Psoas muscle (tissue), 8 donors: ENCODE data around the gene MYO18A. TPM values are rescaled to one million over a fixed set of nuclear protein-coding genes. Genes with fewer than 3 reads are reported as not detected.

Source experiments
- ATAC-seq, 4 donors: fragments of 200-7000 bp; cut with Tn5 transposase; one replicate each; pipeline ENCODE4 v1.9.1; 2020; ENCODE audit warnings: moderate library complexity in 3 of 4, mild to moderate bottlenecking in 2 of 4
- DNase-seq, 2 donors: peaks; one replicate each; pipeline ENCODE4 v3.0.0-alpha.2; 2020
- H3K27ac ChIP-seq: fragments of 200-600 bp; one replicate; pipeline ENCODE4 v1.8.0; 2022
- H3K27me3 ChIP-seq, 3 donors: fragments of 200-600 bp in 1 of 3; one replicate each; pipeline versions ENCODE4 v1.6.1 to v1.8.0; 2013 to 2022; ENCODE audit warnings: low read length in 2 of 3, mild to moderate bottlenecking in 2 of 3, moderate library complexity in 1 of 3; ENCODE audit not compliant: insufficient read depth in 3 of 3
- H3K36me3 ChIP-seq, 2 donors: fragments of 200-600 bp in 1 of 2; one replicate each; pipeline versions ENCODE4 v1.6.1 to v1.8.0; 2013 to 2022; ENCODE audit warnings: low read depth in 1 of 2, mild to moderate bottlenecking in 1 of 2, moderate library complexity in 1 of 2; ENCODE audit not compliant: insufficient read depth in 1 of 2
- H3K4me1 ChIP-seq: fragments of 200-600 bp; one replicate; pipeline ENCODE4 v1.8.0; 2022
- H3K4me3 ChIP-seq: fragments of 200-600 bp; one replicate; pipeline ENCODE4 v1.8.0; 2022; ENCODE audit warnings: mild to moderate bottlenecking
- H3K9me3 ChIP-seq: fragments of 200-600 bp; one replicate; pipeline ENCODE4 v1.8.0; 2022
- WGBS, 3 donors: extraction: QIAGEN DNeasy Blood & Tissue Kit; methylation state at CpG; one replicate each; pipeline versions ENCODE4 v1.1.6 to v1.1.7; 2013; 5-methylcytosine and 5-hydroxymethylcytosine counted together
- intact Hi-C, 2 donors: fragments of 100-400 bp; cut with DNase I; formaldehyde crosslinking; loops; one replicate each; pipeline versions ENCODE4 v1.11.0 to v1.14.2; 2022
- polyA plus RNA-seq, 3 donors: library from polyadenylated mRNA; stranded (reverse); fragments of 200-250 nt; gene quantifications; one replicate each; pipeline ENCODE4 v1.2.3, GENCODE V29; 2013
- total RNA-seq, 4 donors: library from RNA; stranded (reverse); fragmentation: NEBNext Ultra II Directional in 2 of 4; extraction: Animal tissue kit (Norgen Biotek cat#: 25700) in 2 of 4; gene quantifications; one replicate each; pipeline versions ENCODE4 v1.2.1 to v1.2.4, GENCODE V29; 2021 to 2023
- TF ChIP-seq, protein P1 (sequence below): fragments of 200-600 bp; IDR thresholded peaks from one replicate; pipeline ENCODE4 v1.8.0; 2022; ENCODE audit warnings: antibody characterized with exemption
- donor health status: healthy with polysubstance abuse.
- donor health status: DM: no; HTN: no; CAD: no; lungs with moderate emphysema.
- donor health status: Bipolar disorder and iron deficiency.
- donor health status: healthy.
- donor health status: DM: yes; HTN: yes; CAD: no.
- donor health status: DM: no; HTN: no; CAD: no.
- donor health status: DM: no; HTN: no; CAD: no.
- donor health status: DM: yes; HTN: yes; CAD: no.

Gene MYO18A
- total and polyA plus RNA-seq, 7 donors: 142 to 1,274 (median 770) TPM

DNA sequence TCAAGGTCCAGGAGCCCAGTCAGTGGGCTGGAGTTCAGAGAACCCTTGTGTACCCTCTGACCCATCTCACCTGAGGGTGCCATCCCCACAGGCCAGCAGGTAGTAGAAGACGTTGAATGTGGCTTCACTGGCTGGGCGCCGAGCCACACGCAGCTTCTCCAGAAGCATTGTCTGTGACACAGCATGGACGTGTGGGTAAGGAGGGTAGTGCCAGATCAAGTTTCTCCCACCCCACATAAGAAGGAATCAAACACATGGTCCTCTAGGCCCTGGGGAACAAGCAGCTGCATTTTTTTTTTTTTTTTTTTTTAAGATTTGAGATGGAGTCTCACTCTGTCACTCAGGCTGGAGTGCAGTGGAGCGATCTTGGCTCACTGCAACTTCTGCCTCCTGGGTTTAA, 60.9 kb downstream of the MYO18A start:
- H3K27me3 ChIP-seq: no peaks in the 10 kb centered on the region
- no peak overlapping the region for H3K4me3 ChIP-seq
- DNase-seq: no peak
- 61 to 78% (median 64%) methylated on average over 6 of the region's 6 CpGs for WGBS, 3 donors
- peaks cover 18% of the 10 kb centered on the region for H3K4me1 ChIP-seq
- no peaks in the 10 kb centered on the region for H3K9me3 ChIP-seq
- peaks cover 13 to 98% of the 10 kb centered on the region in 2 donors for H3K36me3 ChIP-seq
- intact Hi-C loops: loop anchor here (10.0 kb wide), 1 partner anchor 394 kb away; the partner anchor contains the start of genes NEK8 (in 2 of the 2) and TLCD1 (in 2 of the 2)
- no peak overlapping the region for H3K27ac ChIP-seq
- no peak for ATAC-seq
- TF ChIP-seq, protein P1, sequence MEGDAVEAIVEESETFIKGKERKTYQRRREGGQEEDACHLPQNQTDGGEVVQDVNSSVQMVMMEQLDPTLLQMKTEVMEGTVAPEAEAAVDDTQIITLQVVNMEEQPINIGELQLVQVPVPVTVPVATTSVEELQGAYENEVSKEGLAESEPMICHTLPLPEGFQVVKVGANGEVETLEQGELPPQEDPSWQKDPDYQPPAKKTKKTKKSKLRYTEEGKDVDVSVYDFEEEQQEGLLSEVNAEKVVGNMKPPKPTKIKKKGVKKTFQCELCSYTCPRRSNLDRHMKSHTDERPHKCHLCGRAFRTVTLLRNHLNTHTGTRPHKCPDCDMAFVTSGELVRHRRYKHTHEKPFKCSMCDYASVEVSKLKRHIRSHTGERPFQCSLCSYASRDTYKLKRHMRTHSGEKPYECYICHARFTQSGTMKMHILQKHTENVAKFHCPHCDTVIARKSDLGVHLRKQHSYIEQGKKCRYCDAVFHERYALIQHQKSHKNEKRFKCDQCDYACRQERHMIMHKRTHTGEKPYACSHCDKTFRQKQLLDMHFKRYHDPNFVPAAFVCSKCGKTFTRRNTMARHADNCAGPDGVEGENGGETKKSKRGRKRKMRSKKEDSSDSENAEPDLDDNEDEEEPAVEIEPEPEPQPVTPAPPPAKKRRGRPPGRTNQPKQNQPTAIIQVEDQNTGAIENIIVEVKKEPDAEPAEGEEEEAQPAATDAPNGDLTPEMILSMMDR: no peak

DNA sequence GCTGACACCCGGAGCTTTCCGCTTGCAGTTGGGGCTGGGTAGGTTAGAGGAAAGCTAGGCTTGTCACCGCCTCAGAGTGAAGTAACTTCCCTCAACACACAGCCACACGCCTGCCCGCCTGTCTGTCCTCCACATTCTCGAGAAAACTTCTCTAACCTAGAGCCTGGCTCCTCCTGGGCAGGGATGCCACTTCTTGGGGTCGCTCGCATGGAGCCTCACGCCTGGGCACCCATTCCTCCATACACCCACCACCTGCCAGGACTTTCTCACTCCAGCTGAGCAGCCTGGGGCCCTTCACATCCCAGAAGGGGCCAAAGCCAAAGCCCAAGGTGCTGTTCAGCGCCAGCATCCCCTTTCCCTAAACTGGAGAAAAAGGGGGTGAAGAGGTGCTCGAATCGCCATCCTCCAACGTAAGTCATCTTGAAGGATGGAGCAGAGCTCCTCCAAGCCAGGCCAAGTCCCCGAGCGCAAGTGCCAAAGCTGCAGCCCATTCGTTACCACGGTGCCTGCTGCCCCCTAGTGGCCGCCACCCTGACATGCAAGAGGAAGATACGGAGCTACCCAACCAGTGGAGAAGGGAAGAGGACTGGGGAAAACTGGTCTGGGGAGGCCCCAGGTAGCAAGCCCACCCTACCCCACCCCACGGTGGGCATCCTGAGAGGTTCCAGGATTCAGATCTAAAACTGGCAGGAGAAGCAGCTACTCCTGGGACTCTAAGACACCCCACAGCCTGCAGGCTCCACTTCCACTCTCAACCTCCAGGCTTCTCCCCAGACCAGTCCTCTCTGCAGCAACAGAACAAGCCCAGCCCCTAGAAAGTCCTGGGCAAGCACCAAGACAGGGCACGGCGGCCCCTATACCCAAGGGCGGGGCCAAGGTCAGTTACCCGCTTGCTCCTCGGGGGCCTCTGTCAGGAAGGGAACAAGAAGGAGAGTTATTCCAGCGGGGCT, 63.1 kb downstream of the MYO18A start:
- Histone ChIP-seq H3K27me3 (no peaks in the 10 kb centered on the region), H3K36me3 (peaks cover 9 to 90% of the 10 kb centered on the region in 2 donors), H3K4me1 (peaks cover 40% of the 10 kb centered on the region), H3K4me3 (no peak overlapping the region), H3K9me3 (no peaks in the 10 kb centered on the region), H3K27ac (no peak overlapping the region)
- DNase-seq (peak; percentile 84 to 93), ATAC-seq (peak; percentile 25 to 61 (median 52))
- WGBS, 3 donors: 49 to 51% (median 49%) methylated on average over 25 to 26 of the region's 26 CpGs
- TF ChIP-seq, protein P1: peak; percentile 94
- intact Hi-C loops: loop anchor here (2.0 to 10.0 kb wide), 3 partner anchors 150 to 392 kb away; partner anchors contain the start of genes NEK8 (in 2 of the 2) and TLCD1 (in 2 of the 2)

DNA sequence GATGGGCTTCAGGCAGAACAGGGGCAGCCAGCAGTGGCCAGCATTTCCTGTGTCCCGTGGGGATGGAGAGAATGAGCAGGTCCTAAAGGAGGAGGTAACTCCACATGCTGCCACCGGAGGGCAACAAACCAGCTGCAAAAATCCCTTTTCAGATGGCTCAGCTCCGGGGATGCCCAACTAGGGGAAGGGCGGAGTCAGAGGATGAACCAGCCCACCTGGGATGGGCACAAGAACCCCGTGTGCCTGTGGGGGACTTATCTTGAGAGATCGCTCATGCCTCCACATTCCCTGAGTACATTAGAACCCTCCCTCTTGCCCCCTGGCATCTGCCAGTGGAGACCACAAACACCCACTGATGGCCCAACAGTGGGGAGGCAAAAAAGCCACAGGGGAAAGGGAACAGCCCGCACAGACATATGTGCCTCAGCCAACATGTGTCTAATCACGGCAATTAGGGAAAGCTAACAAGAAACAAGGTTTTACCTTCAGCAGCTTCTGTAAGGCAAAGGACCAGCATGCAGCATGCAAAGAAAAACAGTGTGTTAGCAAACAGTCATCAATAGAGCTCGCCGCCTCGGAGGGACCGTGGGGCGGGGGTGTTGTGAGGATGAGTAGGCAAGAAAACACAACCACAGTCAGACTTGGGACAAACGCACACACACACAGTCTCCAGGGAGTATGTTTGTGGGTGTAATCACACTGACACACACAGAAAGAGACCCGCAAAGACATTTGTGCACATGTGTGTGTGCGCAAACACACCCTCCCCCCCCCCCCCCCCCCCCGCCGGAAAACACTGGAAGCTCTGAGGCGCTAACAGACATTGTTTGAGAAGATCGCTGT, 64.0 kb downstream of the MYO18A start:
- intact Hi-C loops: loop anchor here (2.0 to 10.0 kb wide), 3 partner anchors 149 to 391 kb away; partner anchors contain the start of genes NEK8 (in 2 of the 2) and TLCD1 (in 2 of the 2)
- Histone ChIP-seq H3K36me3 (peaks cover 3 to 87% of the 10 kb centered on the region in 2 donors), H3K4me3 (no peak overlapping the region), H3K9me3 (no peaks in the 10 kb centered on the region), H3K27ac (peak overlapping the region; percentile 78), H3K27me3 (no peaks in the 10 kb centered on the region), H3K4me1 (peaks cover 49% of the 10 kb centered on the region)
- DNase-seq: no peak
- no peak for ATAC-seq
- WGBS, 3 donors: 66 to 74% (median 72%) methylated on average over 15 to 19 of the region's 20 CpGs
- TF ChIP-seq, protein P1: peak; percentile 31

DNA sequence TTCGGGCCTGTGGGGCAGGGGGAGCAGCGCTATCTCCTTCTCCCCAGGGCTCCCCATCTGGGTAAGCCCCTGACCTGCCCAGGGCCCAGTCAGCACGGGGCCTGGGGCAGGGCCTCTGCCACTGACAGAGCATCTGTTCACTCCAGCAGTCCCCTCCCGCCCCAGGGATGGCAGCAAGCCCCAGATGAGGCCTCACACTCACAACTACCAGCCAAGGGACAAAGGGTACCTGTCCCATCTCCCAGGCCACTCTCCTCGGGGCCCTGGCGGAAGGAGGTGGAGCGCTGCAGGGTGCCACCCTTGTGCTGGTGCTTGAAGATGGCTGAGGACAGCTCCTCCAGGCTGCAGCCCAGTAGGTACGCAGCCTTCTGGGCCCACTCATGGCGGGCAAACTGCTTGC, 64.8 kb downstream of the MYO18A start:
- Histone ChIP-seq H3K4me3 (no peak overlapping the region), H3K27me3 (no peaks in the 10 kb centered on the region), H3K9me3 (no peaks in the 10 kb centered on the region), H3K4me1 (peaks cover 53% of the 10 kb centered on the region), H3K36me3 (peaks cover 0 to 87% of the 10 kb centered on the region in 2 donors), H3K27ac (peak overlapping the region; percentile 78)
- intact Hi-C loops: loop anchor here (10.0 kb wide), 1 partner anchor 391 kb away; the partner anchor contains the start of genes NEK8 (in 2 of the 2) and TLCD1 (in 2 of the 2)
- DNase-seq (no peak), ATAC-seq (no peak)
- 63 to 84% (median 70%) methylated on average over 9 of the region's 9 CpGs for WGBS, 3 donors
- TF ChIP-seq, protein P1: no peak
